ENCODE data around the gene MIB1.

DNA sequence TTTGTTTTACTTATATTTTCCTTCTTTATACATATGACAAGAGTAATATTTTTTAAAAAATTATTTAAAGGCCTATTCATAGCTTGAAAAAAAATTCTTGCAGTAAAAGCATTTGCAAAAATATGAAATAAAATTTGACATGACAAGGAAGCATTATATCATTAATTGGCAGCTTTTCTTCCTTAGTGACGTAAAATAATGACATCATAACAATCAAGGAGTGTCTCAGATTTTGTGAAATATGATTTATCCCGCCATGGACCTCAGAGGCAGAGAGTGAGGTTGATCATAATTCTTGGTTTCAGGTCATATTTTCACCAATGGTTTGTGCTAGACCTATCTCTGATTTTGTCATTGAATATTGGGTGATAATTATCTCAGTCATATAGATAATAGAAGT is 176.0 kb downstream of the MIB1 start:
- TF ChIP-seq TARDBP (IDR thresholded peaks at IDR 0.05) (no peak), BHLHE40 (IDR thresholded peaks at IDR 0.05; ENCODE audit: borderline replicate concordance) (no peak), NFRKB (IDR thresholded peaks at IDR 0.05) (no peak), SP1 (IDR thresholded peaks at IDR 0.05) (no peak), FOXA1 (IDR thresholded peaks at IDR 0.05) (no peak), L3MBTL2 (conservative IDR thresholded peaks at IDR 0.05) (no peak), SUZ12 (IDR thresholded peaks at IDR 0.05) (no peak)
- TF ChIP-seq, protein P1, sequence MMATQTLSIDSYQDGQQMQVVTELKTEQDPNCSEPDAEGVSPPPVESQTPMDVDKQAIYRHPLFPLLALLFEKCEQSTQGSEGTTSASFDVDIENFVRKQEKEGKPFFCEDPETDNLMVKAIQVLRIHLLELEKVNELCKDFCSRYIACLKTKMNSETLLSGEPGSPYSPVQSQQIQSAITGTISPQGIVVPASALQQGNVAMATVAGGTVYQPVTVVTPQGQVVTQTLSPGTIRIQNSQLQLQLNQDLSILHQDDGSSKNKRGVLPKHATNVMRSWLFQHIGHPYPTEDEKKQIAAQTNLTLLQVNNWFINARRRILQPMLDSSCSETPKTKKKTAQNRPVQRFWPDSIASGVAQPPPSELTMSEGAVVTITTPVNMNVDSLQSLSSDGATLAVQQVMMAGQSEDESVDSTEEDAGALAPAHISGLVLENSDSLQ (IDR thresholded peaks at IDR 0.05), result no peak
